ENCODE results near the gene TAB2. TPM values are rescaled to one million over a fixed set of nuclear protein-coding genes. Genes with fewer than 3 reads are reported as not detected.

TAB2 gene
- total RNA-seq, 1 donor from 2014 or later, result 69.0 TPM

DNA sequence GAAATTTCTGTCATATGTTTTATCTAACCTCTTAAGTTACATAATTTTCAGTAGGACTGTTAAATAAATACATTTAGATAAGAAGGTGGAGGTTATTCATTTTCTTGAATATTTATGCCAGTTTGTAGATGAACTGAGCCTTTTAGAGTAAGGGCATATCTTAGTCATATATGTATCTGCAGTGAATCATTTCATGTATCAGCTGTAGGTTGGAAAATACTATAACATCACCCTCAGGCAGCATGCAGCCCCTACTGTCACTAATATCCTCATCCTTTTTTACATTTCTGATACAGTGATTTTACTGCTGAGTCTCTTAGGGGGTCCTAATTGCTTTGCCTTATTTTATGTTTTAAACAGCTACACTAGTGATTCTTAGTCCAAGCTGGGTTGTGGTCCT is 63.0 kb downstream of the TAB2 start:
- TF ChIP-seq, protein P1, sequence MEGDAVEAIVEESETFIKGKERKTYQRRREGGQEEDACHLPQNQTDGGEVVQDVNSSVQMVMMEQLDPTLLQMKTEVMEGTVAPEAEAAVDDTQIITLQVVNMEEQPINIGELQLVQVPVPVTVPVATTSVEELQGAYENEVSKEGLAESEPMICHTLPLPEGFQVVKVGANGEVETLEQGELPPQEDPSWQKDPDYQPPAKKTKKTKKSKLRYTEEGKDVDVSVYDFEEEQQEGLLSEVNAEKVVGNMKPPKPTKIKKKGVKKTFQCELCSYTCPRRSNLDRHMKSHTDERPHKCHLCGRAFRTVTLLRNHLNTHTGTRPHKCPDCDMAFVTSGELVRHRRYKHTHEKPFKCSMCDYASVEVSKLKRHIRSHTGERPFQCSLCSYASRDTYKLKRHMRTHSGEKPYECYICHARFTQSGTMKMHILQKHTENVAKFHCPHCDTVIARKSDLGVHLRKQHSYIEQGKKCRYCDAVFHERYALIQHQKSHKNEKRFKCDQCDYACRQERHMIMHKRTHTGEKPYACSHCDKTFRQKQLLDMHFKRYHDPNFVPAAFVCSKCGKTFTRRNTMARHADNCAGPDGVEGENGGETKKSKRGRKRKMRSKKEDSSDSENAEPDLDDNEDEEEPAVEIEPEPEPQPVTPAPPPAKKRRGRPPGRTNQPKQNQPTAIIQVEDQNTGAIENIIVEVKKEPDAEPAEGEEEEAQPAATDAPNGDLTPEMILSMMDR (IDR thresholded peaks at IDR 0.05), result no peak
- H3K27me3 Mint-ChIP-seq, result no peaks in the 10 kb centered on the region
- ATAC-seq (ENCODE audit: low read depth), result no peak
- H3K4me3 Mint-ChIP-seq, result no peak overlapping the region
- no peak for DNase-seq
- no peaks in the 10 kb centered on the region for H3K9me3 Mint-ChIP-seq
- H3K4me1 Mint-ChIP-seq, result peaks cover 18% of the 10 kb centered on the region
- POLR2A ChIA-PET, result no interaction called here
- CTCF ChIA-PET, result interaction anchor here (1.0 kb wide), 1 partner anchor 190 kb away, joined by 3 read pairs; no protein-coding TSS in a partner anchor
- H3K36me3 Mint-ChIP-seq (ENCODE audit: low read depth), result peaks cover 75% of the 10 kb centered on the region
- intact Hi-C loops (cut with micrococcal nuclease), result no loop called here
- H3K27ac Mint-ChIP-seq, result no peak overlapping the region

DNA sequence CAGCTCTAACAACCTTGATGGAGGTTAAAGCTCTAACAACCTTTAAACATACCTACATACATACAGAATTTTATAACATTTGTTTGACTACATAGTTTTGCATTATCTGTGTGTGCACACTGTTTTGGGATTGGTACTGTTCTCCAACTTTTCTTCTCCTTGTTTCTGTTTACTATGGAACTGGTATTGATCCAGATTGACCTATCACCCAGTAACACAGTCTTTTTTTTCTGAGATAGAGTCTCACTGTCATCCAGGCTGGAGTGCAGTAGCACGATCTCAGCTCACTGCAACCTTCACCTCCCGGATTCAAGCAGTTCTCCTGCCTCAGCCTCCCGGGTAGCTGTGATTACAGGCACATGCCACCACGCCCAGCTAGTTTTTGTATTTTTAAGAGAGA is 65.9 kb downstream of the TAB2 start:
- H3K4me1 Mint-ChIP-seq, result peaks cover 16% of the 10 kb centered on the region
- TF ChIP-seq, protein P1 (IDR thresholded peaks at IDR 0.05), result no peak
- H3K4me3 Mint-ChIP-seq, result no peak overlapping the region
- H3K9me3 Mint-ChIP-seq, result peaks cover 8% of the 10 kb centered on the region
- CTCF ChIA-PET, result no interaction called here
- peak overlapping the region; percentile 30 for H3K27ac Mint-ChIP-seq
- ATAC-seq (ENCODE audit: low read depth) (no peak), DNase-seq (no peak)
- intact Hi-C loops (cut with micrococcal nuclease), result no loop called here
- H3K36me3 Mint-ChIP-seq (ENCODE audit: low read depth), result peaks cover 71% of the 10 kb centered on the region
- no peaks in the 10 kb centered on the region for H3K27me3 Mint-ChIP-seq
- POLR2A ChIA-PET, result no interaction called here

DNA sequence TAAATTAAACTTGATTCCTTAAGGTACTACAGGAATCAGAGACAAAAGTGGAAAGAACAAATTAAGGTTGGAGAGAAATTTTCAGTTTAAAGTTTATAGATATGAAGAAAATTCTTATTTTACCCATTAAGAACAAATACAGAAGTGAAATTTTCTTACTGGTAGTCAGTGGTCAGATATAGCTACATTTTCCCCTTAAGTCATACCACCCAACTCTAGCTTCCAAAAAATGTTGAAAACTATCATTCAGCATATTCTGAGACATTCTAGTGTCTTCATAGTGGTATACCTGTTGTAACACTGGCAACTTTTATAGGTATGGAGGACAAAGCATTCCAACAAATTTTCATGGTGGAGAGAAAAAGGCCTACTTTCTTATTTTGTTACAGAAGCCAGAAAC is 67.0 kb downstream of the TAB2 start:
- no peaks in the 10 kb centered on the region for H3K27me3 Mint-ChIP-seq
- intact Hi-C loops (cut with micrococcal nuclease), result loop anchor here (2.0 kb wide), 1 partner anchor 16 kb away; no protein-coding TSS in a partner anchor
- peaks cover 60% of the 10 kb centered on the region for H3K36me3 Mint-ChIP-seq (ENCODE audit: low read depth)
- ATAC-seq (ENCODE audit: low read depth) (no peak), DNase-seq (no peak)
- POLR2A ChIA-PET, result interaction anchor here (1.0 kb wide), 1 partner anchor 11 kb away, joined by 3 read pairs; no protein-coding TSS in a partner anchor
- no peak overlapping the region for H3K4me3 Mint-ChIP-seq
- CTCF ChIA-PET, result no interaction called here
- TF ChIP-seq, protein P1 (IDR thresholded peaks at IDR 0.05), result no peak
- peaks cover 12% of the 10 kb centered on the region for H3K4me1 Mint-ChIP-seq
- H3K27ac Mint-ChIP-seq, result peak overlapping the region; percentile 65
- H3K9me3 Mint-ChIP-seq, result peaks cover 8% of the 10 kb centered on the region

DNA sequence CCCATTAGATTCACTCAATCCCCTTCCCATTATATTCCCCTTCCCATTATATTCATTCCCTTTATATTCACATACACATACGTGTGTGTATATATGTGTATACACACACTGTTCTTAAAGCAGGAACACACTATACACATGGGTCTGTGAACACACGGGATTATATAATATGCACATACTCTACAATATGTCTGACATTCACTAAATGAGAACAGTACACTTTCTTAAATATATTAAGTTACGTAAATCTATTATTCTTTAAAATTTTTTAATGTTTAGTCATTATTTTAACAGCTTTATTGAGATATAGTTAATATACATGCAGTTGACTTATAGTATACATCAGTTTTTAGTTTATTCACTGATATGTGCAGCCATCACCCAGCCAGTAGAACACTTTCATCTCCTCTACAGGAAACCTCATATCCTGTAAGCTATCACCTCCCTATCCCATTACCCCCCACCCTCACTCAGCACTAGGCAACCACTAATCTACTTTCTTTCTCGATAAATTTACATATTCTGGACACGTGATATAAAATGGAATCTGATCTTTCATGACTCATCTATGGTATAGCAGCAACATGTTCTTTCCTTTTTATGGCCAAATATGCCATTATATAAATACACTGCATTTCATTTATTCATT is 68.6 kb downstream of the TAB2 start:
- CTCF ChIA-PET, result no interaction called here
- ATAC-seq (ENCODE audit: low read depth), result no peak
- Mint-ChIP-seq H3K4me3 (no peak overlapping the region), H3K36me3 (ENCODE audit: low read depth) (peaks cover 56% of the 10 kb centered on the region), H3K27ac (no peak overlapping the region), H3K9me3 (peaks cover 8% of the 10 kb centered on the region), H3K27me3 (no peaks in the 10 kb centered on the region), H3K4me1 (peaks cover 15% of the 10 kb centered on the region)
- POLR2A ChIA-PET, result no interaction called here
- intact Hi-C loops (cut with micrococcal nuclease), result loop anchor here (2.0 kb wide), 1 partner anchor 17 kb away; no protein-coding TSS in a partner anchor
- DNase-seq, result no peak
- TF ChIP-seq, protein P1 (IDR thresholded peaks at IDR 0.05), result no peak

DNA sequence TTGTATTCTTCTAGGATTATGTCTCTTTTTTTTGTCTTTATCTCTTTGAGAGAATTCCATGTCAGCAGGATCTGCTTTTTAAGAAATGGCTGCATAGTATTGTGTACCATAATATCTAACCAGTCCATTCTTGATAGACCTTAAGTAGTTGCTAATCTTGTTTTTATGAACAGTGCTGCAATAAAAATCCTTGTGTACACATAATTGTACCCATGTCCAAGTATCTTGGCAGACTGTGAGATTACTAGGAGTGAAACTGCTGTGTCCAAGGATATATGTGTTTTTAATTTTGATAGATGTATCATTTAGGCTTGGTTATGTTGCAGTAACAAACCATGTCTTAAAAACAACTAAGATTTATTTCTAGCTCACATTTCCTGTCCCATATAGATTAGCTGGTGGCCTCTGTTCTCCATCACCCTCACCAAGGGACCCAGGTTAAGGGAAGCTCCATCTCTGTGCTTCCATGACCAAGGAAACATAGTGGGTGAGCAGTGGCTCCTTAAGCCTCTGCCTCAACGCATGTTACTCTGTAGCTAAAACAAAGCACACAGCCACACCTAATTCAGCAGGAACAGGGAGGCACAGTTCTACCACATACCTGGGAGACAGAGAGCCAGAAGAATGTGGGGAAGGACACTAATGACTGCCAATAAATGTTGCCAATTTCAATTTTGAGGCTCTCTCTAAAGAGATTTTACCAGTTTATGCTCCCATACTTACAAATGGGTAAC is 70.4 kb downstream of the TAB2 start:
- intact Hi-C loops (cut with micrococcal nuclease), result no loop called here
- Mint-ChIP-seq H3K9me3 (peaks cover 8% of the 10 kb centered on the region), H3K4me1 (peaks cover 17% of the 10 kb centered on the region), H3K36me3 (ENCODE audit: low read depth) (peaks cover 56% of the 10 kb centered on the region), H3K27me3 (no peaks in the 10 kb centered on the region), H3K4me3 (no peak overlapping the region), H3K27ac (no peak overlapping the region)
- ChIA-PET CTCF (no interaction called here), POLR2A (no interaction called here)
- no peak for DNase-seq
- TF ChIP-seq, protein P1 (IDR thresholded peaks at IDR 0.05), result no peak
- ATAC-seq (ENCODE audit: low read depth), result no peak
